ENCODE measurements around the gene FOXK2.
"Not testable (repeated sequence)": the region's sequence is repeated elsewhere in the genome, so short reads cannot be mapped to it uniquely, and the experiment has no call there.

The FOXK2 gene

DNA sequence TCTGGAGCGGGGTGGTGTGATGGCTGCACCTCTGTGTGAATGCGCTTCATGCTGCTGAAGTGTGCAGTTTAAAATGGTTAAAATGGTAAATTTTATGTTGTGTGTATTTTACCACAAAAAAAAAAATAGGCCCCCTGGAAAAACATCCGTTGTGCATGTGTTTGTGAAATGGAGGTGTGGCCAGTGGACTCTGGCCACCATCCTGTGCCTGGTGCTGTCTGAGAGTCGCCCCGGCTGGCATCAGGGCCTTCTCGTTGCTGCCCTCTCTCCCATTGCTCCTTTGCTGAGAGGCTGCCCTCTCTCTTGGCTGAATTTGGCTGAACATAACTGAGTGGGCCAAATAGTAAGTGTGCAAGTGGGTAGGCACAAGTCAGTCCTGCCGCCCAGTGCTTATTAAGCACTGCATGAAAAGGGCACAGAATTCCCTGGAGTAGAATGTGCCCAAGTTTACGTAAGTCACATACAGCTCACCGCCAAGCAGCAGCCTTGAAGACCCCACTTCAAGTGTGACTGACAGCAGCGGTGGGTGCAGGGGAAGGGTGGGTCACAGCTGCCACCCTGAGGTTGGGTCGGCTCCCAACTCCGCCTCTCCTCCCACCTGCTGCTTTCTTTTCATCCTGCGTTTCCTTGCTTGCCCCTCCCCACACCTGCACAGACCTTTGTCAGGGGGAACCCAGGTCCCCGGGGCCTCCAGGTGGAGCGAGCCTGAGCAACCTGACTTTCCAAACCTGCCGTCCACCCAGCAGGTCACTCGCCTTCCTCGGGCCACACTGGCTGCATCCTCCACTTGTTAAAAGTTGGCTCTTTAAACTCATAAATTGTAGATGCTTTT is 46.8 kb downstream of the FOXK2 start:
- no peak for DNase-seq

DNA sequence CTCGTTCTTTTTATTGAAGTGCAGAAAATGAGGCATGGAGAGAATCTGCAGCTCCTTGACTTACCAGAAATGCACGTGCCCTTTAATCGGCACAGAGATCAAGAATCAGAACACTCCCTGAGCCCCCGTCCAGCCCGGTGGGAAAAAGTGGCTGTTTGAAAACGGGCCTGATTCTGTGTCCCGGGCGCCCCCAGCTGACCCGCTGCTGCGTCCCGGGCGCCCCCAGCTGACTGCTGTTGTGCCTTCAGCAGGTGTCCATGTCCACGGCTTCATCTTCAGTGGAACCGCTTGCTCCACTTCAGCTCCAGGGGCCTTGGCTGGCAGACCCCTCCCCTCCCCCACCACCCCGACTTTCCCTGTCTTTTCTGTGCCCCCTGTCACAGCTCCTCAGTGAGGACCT is 47.8 kb downstream of the FOXK2 start:
- no peak for DNase-seq

DNA sequence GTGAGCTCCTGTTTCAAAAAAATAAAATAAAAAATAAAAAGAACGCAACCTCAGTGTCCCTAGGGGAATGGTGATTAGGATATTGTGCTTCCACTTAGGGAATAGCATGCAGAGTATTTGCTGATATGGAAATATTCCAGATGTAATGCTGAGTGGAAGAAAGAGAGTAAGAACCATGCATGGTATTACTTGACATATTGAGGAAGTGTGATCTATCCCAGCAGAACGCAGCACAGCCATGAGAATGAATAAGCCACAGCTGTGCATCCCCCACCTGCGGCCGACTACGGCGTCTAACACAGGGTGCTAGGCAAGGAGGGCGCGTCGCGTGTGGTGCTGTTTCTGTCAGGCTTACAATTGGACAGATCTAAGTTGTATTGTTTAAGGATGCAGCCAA is 49.5 kb downstream of the FOXK2 start:
- no peak for DNase-seq

DNA sequence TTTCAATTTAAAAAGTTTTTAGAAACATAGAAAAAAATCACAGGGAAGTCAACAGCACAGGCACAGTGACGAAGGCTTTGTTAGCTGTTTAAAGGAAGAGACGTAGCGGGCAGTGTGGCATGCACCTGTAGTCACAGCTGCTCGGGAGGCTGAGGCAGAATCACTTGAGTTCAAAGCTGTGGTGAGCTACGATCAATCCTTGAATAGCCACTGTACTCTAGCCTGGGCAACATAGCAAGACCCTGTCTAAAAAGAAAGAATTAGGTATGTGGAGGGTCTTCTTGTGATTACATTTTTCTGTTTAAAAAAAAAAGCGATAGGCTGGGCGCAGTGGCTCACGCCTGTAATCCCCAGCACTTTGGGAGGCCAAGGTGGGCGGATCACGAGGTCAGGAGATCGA is 50.1 kb downstream of the FOXK2 start:
- DNase-seq, result no peak

DNA sequence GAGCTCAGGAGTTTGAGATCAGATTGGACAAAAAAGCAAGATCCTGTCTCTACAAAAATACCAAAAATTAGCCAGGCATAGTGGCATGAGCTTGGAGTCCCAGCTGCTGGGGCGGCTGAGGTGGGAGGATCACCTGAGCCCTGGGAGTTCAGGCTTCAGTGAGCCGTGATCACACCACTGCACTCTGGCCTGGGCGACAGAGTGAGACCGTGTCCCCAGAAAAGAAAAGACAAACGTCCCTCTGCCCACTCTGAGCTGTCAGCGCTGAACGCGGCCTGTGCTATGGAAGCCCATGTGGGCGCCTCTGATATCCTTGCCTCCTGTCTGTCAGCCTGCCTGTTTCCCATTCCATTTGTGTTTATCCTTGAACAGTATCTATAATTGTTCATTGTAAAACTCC is 50.7 kb downstream of the FOXK2 start:
- DNase-seq, result no peak

DNA sequence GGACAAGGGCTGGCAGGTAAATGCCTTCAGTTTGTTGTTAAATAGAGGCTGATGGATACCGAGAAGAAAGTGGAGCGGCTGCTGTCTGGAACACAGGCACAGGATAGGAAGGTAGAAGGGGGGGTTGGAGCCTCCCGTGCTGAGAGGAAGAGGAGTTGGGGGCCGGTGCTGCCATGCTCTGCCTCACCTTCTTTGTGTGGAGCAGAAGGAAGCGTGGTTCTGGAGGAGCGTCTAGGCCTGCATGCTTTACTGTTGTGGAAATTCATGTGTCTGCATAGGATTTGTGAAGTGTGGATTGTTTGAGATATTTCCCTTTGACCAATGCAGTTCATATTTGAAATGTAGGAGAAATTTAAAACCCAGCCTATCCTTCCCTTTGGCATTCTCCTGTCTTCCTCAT is 52.3 kb downstream of the FOXK2 start:
- no peak for DNase-seq

DNA sequence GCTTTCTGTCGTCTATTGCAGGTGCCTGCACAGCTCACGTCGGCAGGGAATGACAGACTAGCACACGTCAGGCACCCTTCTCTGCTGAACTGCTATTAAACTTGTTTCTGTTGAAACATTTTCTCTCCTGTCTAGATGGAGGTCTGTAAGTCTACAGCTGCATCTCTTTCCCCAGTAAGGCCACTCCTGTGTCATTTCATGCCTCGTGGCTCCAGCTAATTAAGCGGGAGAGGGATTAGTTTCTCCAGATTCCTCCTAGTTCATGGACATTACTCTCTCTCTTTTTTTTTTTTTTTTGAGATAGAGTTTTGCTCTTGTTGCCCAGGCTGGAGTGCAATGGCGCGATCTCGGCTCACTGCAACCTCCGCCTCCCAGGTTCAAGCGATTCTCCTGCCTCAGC is 54.5 kb downstream of the FOXK2 start:
- DNase-seq, result no peak

DNA sequence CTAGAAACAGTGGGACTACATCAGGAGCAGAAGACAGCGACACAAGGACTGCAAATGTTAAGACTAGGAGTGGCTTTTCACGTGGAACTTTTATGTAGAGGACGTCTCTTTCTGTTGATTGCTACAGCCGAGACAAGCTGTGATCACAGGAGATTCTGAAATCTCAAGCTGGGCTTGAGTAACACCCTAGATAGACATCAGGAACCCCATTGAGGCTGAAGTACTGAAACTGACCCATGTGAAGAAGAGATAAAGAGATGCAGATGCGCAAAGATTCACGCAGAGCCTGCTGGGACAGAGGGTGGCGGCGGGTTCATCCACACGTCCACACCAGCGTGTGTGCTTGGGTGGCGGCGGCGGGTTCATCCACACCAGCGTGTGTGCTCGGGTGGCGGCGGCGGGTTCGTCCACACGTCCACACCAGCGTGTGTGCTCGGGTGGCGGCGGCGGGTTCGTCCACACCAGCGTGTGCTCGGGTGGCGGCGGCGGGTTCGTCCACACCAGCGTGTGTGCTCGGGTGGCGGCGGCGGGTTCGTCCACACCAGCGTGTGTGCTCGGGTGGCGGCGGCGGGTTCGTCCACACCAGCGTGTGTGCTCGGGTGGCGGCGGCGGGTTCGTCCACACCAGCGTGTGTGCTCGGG is 56.2 kb downstream of the FOXK2 start:
- not testable (repeated sequence) for DNase-seq

DNA sequence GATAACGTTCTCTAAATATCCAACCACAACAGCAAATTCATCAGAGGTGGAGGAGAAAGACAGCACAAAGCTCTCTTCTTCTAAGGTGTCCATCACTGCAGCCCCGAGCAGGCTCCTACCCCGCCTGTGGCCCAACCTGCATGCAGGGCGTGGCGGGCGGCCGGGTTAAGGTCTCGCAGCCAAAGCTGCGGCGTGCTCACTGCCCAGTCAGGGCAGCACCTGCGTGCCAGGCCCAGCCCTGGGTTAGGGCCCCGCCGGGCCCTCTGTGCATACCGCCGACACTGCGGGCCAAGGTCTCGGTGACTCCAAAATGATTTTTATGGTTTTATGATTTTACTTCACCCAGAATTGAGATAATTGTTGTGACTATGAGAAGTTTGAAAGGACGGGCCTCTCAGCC is 57.8 kb downstream of the FOXK2 start:
- no peak for DNase-seq

DNA sequence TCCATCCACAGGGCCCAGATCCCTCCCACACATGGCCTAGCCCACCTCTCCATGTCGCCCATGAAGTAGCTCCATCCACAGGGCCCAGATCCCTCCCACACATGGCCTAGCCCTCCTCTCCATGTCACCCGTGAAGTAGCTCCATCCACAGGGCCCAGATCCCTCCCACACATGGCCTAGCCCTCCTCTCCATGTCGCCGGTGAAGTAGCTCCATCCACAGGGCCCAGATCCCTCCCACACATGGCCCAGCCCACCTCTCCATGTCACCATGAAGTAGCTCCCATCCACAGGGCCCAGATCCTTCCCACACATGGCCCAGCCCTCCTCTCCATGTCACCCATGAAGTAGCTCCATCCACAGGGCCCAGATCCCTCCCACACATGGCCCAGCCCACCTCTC is 60.4 kb downstream of the FOXK2 start:
- DNase-seq, result not testable (repeated sequence)

DNA sequence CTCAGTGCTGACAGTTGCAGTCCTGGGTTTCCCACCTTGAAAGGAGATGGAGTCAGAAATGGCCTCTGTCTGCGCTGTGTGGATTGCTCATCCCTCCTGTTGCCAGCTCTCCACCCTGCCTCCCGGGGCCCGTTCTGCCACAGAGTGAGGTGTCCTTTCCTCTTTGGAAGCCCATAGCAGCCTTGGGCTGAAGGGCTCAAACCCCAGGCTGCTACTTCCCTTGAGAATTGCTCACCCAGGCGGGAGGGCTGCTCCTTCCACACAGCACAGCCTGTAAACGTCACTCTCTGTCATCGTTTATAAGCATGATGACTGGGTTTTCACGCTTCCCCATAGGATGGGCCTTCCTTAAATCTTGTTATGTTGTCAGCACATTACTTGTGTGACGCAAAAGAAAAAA is 62.7 kb downstream of the FOXK2 start:
- DNase-seq, result no peak

DNA sequence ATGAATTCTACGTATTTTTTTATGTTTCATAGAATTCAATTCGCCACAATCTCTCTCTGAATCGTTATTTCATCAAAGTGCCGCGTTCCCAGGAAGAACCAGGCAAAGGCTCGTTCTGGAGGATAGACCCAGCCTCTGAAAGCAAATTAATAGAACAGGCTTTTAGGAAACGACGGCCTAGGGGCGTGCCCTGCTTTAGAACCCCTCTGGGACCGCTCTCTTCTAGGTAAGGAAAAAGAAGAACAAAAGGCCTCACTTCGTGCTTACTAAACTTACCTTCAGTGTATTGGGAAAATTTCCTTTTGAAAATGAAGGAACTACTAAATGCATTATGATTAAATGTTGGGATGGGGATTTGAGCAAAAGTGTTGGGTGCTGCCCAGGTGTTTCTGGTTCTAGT is 63.2 kb downstream of the FOXK2 start:
- DNase-seq, result no peak

DNA sequence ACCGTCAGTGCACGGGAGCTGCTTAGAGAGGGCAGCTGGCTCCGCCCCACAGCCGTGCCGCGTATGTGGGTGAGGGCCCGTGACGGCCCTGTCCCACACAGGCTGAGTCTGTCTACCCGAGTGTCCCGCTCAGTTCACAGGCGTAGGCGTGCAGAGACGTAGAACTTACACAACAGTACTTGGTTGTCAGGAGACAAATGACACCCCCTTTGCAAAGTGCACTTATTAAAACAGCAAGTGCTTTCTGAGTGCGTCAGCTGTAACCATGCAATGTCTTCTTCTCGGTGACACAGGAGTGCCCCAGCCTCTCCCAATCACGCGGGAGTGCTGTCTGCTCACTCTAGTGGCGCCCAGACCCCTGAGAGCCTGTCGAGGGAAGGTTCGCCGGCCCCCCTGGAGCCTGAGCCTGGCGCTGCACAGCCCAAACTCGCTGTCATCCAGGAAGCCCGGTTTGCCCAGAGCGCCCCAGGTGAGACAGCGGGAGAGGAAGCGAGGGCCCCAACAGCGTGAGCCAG is 64.2 kb downstream of the FOXK2 start:
- no peak for DNase-seq

DNA sequence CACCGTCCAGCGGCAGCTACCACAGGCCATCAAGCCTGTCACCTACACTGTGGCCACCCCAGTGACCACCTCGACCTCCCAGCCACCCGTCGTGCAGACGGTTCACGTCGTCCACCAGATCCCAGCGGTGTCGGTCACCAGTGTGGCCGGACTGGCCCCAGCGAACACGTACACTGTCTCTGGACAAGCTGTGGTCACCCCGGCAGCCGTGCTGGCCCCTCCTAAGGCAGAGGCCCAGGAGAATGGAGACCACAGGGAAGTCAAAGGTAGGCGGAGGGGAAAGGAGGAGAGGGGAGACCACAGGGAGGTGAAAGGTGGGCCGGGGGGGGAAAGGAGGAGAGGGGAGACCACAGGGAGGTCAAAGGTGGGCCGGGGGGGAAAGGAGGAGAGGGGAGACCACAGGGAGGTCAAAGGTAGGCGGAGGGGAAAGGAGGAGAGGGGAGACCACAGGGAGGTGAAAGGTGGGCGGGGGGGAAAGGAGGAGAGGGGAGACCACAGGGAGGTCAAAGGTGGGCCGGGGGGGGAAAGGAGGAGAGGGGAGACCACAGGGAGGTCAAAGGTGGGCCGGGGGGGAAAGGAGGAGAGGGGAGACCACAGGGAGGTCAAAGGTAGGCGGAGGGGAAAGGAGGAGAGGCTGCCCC is 66.5 kb downstream of the FOXK2 start:
- DNase-seq, result peak; percentile 30

DNA sequence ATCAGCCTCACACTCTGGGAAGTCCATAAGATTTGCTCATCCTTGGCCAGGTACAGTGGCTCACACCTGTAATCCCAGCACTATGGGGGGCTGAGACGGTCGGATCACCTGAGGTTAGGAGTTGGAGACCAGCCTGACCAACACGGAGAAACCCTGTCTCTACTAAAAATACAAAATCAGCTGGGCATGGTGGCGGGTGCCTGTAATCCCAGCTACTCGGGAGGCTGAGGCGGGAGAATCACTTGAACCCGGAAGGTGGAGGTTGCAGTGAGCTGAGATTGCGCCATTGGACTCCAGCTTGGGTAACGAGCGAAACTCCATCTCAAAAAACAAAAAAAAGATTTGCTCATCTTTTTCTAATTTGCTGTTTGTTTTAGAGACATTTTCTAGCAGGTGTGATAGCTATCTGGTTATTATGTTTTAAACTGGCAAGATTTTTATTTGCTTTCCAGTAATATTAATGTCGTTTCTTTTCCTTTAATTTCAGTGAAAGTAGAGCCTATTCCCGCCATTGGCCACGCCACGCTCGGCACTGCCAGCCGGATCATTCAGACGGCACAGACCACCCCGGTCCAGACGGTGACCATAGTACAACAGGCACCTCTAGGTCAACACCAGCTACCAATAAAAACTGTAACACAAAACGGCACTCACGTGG is 67.2 kb downstream of the FOXK2 start:
- no peak for DNase-seq

DNA sequence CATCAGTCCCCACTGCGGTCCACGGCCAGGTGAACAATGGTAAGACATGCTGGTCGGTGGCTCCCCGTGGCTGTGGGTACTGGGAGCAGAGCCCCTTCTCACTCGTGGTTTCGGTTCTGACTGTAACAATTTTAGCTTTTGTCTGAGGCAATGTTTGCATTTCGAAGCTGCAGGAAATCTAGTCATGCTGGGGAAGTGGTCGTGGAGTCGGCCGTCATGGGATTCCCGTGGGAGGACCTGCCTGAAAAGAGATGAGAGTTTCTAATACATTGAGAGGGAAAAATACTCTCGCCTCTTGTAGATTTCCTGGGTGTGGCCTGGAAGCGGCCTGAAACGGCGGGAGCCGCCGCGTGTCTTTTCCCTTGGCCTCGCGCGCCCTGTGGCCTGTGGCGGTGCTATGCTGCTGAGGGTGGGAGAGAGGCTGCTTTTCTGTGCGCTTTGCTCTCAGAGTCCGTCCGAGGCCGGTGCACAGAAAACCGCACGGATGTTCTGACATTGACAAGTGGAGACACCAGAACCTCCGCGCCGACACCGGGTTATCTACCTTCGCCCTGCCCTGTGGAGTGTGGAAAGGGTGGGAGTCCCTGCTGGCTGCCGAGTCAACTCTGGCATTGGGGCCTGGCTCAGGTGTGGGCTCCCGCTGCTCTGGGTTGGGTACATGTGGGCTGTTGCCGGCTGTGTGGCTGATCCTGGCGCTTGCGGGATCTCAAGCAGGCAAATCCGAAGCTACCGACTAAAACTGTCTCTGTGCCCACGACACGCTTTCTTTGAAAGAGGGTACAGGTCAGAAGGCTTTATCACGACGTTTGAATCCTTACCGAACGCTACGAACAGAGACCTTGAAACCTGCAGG is 67.9 kb downstream of the FOXK2 start:
- DNase-seq, result no peak

DNA sequence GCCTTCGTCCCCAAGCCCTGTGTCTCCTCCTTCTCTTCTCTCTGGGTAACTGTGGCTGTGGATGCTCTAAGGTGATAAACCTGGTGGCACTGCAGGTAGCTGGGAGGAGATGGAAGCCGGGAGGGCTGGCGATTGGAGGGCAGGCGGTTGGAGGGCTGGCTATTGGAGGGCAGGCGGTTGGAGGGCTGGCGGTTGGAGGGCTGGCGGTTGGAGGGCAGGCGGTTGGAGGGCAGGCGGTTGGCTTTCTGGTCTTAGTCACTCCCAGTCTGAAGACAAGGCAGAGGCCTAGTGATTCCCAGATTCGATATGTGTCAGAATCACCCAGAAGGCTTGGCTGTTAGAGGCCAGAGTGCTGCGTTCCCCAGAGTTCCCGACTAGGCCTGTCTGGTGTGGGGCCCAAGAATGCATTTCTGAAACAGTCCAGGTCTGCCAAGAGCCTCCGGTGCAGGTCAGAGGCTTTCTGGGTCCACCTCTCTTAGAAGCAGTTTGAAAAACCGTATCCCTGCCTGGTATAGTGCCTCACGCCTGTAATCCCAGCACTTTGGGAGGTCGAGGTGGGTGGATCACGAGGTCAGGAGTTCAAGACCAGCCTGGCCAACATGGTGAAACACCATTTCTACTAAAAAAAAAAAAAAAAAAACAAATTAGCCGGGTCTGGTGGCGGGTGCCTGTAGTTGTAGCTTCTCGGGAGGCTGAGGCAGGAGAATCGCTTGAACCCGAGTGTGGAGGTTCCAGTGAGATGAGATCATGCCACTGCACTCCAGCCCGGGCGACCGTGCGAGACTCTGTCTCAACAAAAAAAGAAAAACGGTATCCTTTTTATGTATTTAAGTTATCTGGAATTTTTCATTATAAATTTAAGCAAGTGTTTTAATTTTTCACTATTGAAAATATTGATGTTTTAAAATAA is 69.0 kb downstream of the FOXK2 start:
- DNase-seq, result no peak

DNA sequence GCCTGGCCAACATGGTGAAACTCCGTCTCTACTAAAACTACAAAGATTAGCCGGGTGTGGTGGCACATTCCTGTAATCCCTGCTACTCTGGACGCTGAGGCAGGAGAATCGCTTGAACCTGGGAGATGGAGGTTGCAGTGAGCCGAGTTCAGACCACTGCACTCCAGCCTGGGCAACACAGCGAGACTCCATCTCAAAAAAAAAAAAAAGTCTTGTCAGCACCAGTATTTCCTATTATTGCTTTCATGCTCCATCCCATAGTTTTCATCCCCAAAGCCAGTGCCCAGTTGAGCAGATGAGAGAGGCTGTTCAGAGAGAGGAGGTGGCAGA is 70.3 kb downstream of the FOXK2 start:
- DNase-seq, result no peak

DNA sequence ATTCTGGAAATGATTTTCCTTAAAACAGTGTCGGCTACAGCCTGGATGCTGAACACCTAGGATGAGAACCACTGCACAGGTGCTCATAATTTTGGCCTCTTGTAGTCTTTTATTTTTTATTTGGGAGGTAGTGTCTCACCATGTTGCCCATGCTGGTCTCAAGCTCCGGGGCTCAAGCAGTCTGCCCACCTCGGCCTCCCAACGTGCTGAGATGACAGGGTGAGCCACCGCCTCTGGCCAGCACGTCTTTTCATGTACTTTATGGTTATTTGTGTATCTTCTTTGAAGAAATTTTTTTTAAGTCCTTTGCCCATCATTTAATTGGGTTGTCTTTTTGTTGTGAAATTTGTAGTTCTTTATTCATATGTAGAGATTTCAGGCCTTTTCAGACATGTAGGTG is 70.7 kb downstream of the FOXK2 start:
- DNase-seq, result no peak

DNA sequence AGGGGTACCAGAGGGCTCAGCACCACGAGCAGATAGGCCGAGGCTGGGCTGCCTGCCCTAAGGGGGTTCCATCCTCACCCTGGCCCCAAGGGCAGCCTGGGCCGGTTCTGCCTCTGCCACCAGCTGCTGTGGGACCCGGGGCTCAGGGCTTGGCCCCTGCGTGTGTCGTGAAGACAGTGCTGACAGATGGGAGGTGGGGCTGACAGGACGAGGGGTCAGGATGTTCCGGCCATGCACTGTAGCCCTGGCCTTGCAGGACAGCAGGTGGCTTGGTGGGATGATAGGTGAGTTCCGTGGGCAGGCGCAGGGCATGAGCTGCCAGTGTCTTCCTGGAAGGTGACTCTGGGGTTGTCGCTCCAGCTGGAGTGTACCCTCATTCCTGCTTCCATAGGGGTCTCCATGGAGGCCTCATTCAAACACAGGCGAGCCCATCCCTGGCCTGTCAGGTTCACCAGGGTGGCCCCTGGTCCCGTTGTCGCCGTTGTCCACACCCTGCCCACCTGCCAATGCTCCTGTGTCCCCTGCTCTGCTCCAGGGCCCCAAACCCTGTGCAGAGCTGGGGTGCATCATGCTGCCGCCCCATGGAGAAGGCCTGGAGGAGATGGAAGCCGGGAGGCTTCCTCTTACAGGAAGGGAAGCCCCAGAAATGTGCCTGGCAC is 71.5 kb downstream of the FOXK2 start:
- DNase-seq, result no peak

DNA sequence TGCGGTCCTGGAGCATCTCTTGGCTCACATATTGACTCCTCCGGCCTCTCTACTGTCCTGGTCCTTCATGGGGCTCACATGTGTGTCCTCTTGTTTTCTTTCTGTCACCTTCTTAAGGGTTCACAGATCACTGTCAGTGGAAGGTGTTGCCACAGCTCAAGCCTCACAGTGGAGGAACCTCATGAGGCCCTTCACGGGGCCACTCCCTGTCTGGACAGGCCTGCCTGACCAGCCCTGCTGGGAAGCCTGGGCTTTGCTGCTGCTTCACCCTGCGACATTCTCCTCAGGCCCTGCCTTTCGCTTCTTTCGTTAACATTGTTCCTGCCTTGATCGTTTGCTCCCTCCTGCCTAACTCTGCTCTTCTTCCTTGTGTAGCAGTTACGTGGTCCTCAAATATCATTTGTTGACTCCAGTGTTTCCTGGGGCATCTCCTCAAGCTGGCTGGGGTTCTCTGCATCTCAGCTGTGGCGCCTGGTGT is 72.8 kb downstream of the FOXK2 start:
- no peak for DNase-seq
